Left renal cortex interstitium (tissue), 4 donors: ENCODE results near the gene SNX9. TPM values are rescaled to one million over a fixed set of nuclear protein-coding genes. Genes with fewer than 3 reads are reported as not detected.

Source experiments
- DNase-seq, 4 donors: peaks; one replicate each; pipeline ENCODE4 v3.0.0-alpha.2; 2013; ENCODE audit warnings: low read depth in 4 of 4, low spot score in 2 of 4, missing footprints in 1 of 4
- polyA plus RNA-seq, 4 donors: library from polyadenylated mRNA; unstranded; fragments of 120-200 nt; gene quantifications; one replicate each; pipeline ENCODE4 v1.2.1, GENCODE V29; 2013; ENCODE audit not compliant: insufficient read length in 4 of 4

Gene SNX9
- polyA plus RNA-seq, 4 donors = 40.3 to 45.3 (median 42.4) TPM

DNA sequence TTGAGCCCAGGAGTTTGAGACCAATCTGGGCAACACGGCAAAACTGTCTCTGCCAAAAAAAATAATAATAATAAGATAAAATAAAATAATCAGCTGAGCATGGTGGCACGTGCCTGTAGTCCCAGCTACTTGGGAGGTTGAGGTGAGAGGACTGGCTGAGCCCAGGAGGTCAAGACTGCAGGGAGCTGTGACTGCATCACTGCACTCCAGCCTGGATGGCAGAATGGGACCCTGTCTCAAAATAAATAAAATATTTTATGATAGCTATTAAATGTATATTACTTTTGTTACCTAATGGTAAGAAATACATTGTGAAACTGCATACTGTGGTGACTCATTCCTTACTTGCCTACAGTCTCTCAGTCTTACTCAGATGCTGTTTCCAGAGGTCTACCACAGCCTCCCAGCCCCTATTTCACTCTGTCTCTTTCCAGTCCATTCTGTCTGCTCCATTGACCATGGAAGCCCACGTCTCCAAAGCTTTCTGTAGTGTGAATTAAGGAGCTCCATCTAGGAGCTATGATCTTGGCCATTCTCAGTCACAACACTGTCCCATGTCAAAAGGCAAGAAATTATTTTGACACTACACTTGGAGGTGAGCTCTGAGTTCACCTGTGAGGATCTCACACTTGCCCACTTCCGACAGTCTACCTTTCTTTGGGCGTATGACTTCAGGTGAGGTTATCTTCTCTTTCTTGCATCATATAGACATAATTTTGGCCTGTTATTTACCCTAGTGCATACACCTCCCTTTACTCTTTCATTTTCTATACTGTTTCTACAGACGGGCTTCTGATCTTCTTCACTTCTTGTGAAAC, 22.4 kb upstream of the SNX9 start:
- DNase-seq = no peak

DNA sequence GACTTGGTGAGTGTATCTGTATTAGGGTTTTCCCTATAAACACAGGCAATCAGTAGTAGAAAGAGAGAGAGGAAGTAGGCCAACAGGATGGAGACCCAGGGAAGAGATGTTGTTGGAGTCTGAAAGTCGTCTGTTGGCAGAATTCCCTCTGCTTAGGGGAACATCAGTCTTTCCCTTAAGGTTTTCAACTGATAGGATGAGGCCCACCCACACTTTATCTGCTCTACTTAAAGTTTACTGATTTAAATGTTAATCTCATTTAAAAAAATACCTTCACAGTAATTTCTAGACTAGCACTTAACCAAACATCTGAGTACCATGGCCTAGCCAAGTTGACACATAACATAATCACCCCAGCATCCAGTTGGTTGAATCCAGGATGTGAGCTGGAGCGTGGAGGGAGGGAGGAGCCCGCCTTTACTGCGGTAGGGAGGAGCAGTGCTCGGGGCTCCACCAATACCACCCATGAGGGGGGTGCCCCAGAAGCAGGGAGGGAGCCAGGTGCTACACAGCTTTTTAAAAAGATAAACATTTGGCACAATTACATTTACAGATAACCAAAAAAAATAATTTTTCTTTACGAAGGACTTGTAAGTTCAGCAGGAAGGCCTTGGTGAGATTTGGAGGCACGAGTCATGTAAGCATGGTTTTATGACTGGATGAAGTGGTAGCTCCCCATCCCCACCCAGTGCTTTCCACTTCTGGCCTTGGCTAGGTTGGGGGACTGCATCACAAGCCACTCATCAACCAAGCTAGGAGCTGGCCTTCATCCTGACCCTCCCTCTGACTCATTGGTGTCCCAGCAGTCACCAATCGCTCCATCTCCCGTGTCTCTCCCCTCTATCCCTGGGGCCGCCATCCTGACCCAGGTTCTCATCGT, 18.4 kb upstream of the SNX9 start:
- DNase-seq = no peak

DNA sequence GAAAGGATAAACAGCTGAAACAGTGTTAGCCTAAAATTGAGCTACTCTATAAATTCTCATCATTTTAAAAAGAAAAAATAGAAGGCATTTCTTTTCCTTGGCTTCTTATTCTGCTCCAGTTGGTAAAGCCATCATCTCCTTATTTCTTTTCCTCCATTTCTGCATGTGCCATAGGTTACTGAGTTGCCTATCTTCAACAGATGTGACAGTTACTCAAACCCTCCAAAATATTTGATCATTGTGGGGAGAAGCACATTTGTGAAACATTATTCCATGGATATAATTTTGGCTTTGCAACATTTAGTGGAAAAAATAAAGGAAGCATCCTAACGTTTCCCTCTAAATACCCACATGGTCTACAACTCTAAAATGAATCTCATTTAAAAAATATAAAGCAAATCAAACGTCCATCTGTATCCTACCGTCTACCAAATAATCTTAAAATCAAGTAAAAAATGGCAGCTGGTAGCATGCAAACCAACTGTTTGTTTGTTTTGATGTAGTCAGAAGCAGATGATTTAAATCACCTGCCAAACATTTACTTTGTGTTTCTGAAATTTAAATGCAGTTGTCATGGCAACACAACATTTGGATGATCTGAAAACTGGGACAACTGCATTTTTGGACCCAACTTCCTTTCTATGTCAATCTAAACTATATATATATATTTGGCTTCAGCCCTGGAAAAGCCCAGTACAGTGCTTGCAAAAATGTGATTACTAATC, 16.8 kb upstream of the SNX9 start:
- DNase-seq = no peak

DNA sequence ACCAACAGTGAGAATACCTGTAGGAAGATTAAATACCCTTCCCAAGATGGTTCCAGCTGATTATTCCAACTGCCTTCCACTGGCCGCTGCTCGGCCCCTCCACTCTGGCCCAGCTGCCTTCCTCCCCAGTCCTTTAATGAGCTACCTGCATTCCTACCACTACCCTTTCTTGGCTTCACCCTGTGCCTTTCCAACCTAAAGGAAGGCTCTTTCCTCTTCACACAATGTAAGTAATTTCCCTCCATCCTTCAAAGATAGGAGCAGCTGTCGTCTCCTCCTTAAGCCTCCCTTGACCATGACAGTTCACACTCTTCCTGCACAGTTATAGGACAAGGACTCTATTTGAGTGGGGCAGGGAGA, 16.2 kb upstream of the SNX9 start:
- DNase-seq = no peak

DNA sequence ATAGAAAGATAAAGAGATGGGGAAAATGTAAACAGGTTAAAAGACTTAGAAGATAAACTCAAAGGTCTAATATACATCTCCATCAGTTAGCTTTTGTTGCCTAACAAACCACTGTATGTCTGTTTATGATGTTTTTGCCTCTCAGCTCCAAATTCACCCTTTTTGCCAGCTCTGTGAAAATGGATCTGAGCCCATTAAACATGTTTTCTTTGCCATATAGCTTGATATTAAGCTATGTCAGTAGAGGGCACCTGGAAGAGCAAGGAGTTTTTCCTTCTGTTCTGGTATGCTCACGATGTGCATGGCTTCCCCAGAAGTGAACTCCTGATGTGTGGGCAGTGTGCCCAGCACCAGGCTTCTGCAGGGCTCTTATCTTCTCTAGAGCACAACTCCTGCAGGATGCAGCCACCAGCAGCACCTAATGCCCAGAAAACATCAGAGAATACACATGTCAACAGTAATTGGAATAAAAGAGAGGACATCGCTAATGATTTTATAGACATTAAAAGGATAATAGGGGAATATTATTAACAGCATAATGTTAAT, 14.6 kb upstream of the SNX9 start:
- DNase-seq = no peak

DNA sequence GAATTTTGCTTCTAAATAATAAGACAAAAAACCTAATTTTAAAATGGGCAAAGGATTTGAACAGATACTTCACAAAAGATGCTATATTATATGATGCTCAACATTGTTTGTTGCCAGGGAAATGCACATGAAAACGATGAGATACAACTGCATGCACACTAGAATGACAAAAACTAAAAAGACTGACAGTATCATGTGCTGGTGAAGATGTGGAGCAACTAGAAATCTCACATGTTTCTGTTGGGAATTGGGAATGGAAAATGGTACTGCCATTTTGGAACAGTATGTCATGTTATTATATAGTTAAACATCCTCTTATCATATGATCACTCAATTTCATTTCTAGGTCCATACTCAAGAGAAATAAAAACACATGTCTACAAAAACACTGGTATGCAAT, 13.4 kb upstream of the SNX9 start:
- no peak for DNase-seq

DNA sequence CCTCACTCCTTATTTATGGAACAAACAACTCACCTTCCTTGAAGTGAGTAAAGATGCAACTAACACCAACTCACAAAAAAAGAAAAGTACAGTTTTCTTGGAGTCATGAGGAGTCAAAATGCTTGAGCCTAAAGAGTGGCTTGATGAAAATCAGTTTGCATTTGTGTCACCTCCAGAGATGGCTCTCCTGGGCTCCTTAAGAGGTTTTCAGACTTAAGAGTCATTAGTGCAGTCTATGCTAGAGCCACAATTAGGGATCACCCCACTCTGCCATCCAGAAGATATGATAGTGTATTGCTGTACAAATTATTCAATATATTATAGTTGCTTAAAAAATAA, 11.9 kb upstream of the SNX9 start:
- DNase-seq = no peak

DNA sequence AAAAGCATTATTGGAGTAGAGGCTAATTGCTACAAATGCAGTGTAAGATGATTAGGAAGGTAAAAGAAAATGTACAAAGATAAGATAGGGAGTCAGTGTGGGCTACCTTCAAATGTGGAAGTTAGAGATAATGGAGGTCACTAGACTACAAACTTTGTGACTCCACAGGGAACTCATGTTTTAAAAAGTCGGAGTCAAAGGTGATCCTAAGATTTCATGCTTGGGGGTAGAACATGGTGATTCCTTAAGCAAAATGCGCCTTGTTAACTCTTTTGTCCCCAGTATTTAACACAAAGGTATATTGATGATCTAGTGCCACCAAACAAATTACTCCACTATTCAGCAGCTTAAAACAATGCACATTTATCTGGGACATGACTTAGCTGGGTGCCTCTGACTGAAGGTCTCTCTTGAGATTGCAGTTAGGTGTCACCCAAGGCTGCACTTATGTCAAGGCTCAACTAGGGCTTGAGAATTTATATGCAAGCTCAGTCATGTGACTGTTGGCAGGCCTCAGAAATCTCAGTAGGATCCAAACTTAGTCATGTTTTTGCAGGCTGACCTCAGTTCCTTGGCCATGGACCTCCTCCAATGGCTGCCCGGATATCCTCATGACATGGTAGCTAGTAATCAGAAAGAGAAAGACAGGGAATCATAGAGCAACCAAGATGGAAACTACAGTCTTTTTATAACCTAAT, 11.4 kb upstream of the SNX9 start:
- DNase-seq = no peak

DNA sequence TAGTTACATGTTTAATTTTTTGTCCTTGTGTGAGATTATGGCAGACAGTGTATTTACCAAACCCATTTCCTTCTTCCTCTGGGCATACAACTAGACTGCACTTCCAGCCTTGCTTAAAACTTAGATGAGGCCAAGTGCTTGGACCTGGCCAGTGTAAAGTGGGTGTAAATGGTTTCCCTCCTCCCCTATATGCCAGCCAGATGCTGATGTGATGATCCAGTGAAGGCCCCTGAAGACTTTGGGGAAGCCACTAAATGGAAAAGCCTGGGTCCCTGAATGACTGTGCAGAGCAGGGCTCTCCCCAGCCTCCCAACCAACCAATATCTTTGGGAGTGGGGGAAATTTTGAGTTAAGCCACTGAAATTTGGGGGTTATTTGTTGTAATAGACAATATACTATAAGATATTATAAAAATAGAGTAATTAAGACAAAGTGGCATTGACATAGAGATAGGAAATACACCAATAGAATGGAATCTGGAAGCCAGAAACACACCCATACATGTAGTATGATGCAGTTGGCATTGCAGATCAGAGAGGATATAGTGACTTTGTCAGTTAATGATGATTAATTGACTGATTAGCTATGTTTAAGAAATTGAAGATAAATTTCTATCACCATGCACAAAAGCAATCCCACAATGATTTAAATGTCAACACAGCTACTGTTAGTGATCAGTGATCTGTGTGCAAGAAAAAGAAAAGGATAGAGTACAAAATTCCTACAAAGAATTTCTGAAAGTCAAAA, 10.4 kb upstream of the SNX9 start:
- DNase-seq = no peak

DNA sequence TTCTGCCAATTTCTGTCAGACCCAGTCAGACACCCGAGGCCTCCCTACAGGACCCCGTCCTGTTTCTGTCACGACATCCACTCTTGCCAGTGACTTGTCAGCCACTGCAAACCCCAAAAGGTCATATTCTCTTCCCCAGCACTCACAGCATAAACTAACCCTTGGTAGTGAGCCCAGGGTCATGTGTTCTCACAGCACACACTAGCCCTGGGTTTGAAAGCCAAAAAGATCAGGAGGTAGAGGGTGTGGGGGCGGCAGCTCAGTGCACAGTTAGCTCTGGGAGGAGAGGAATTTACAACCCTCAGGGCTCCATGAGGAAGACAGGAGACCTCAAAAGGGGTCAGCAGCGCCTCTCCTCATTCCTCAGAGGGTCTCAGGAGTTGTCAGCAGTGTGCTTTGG, 9.9 kb upstream of the SNX9 start:
- no peak for DNase-seq

DNA sequence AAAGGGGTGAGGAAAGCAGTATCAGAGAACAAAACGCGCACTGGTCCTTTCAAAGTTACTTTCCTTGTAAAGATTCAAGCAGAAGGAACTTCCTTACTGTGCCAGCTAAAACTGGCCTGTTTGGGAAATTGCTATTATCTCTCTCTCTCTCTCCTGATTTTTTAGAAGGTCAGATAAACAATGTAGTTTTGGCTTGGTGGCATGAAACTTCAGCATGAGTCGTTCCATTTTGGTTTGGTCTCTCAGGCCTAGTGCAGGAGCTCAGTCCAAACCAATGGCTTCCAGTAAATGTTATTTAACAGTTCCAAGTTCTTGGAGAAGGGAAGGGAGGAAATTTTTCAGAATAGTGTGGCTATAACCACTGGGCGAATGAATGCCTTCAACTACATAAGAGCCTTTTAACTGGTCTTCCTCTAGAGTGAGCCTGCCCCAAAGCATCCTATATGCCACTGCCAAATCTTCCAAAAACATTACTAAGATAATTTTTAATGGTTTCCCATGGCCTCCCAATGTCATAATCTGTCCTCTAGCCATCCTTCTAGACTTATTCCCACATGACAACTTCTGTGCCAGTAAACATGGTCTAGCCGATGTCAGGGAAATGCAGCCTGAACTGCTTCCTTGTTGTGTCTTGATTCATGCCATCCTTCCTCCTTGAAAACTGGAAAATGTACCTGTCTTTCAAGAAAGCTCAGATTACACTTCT, 9.1 kb upstream of the SNX9 start:
- no peak for DNase-seq

DNA sequence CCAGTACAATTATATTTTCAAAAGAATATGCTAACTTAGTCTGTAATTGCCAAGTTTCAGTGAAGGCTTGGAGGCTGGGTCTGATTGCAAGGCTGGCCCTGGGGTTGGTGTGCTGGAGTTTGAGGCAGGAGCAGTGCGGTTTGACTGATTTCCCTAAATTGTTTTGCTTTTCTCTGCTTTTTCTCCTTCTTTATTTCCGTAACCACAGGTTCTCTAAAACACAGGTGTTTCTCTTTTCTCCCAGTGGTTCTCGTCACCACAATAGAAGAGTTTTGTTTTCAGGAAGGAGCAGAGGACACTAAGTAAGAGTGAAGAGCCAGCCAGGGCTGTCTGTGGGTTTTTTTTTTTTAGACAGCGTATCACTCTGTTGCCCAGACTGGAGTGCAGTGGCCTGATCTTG, 8.2 kb upstream of the SNX9 start:
- DNase-seq = no peak

DNA sequence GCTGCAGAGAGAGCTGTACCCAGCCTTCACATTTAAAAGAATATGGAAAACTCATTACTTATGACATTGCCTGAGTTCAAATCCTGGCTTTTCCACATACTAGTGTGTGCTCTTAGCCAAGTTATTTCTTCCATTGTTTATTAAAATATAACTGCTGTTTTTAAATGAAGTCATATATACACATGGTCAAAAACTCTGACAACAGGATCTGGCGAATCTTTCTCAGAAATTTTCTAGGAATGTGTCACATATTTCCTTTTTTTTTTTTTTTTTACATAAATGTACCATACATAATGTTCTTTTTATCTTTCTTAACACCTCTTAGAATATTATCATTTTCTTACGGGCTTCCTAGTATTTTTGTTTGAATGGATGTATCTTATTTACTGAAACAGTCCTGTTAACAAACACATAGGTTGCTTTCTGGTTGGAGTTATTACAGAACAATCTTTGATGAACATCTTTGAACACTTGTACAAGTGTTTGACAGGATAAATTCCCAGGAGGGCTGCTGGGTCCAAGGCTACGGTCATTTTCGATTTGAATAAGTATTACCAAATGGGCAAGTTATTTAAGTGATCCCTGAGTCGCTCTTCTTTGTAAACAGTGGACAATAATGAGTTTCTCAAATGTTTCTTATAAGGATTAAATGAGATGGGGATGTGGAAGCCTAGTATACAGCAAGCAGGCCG, 1.6 kb upstream of the SNX9 start:
- DNase-seq = no peak

DNA sequence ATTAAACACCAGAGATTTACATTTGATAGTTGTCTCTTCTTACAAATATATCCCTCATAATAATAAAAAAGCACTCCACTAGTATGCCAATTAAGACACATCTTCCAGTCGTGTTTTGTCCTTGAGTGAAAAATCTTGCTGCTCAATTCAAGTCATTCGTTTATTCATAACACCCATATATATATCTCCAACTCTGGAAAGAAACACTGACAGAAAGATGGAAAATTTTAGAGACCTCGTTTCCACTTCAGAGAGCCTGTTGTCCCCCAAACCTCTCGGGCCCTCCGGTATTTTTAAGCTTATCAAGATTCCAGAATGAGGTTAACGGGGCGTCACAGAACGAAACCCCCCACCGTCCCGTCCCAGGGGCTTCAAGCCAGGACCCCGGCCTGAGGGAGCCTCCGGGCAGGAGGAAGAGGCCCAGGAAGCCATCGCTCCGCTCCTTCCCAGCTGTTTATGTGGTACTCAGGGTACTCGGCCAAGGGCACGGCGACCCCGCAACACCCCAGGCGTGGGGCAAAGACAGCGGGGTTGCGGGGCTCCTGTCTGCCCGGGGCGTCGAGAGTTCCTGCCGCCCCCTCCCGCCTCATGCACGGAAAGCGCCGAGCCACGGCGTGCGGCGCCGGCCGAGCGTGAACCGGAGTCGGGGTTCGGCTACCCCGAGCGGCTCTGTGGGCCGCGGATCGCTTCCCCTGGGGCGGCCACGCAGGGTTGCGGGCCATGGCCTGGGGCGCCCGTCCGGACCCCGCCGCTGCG, 623 bp upstream of the SNX9 start:
- no peak for DNase-seq

DNA sequence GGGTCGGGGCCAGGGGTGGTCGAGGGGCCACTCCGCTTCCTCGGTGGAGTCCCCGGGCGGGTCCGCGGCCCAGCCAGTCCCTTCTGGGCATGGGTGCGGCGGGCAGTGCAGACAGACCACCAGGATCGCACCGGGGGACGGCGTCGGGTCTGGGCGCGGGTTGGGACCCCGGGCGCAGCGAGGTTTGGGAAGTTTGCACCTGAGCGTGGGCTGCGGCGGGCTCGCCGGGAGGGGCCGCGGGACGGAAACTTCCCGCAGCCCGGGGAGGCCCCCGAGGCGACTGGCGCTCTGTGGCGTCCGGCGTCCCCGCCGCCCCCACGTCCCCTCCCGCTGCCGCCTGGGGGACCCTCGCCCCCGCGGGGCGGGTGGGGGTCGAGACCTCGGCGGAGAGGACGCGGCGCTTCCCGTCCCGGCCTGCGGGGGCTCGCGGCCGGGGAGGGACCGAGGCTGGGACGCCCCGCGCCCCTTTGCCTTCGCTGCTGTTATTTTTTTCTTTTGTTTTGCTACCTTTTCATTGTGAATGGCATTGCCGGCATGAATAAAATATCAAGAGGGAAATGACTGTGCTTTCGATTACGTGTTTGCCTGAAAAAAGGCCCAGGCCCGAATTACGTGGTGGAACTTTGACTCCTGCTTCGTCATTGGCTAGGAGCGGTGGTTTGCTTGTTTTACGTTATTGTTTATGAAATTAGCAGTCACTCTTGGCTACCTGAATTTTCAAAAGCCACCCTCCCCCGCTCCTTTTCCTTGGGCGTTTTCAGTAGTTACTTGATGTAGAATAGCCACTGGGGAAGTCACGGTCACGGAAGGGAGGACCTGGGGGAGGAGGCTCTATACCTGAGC, 703 bp downstream of the SNX9 start:
- DNase-seq = no peak

DNA sequence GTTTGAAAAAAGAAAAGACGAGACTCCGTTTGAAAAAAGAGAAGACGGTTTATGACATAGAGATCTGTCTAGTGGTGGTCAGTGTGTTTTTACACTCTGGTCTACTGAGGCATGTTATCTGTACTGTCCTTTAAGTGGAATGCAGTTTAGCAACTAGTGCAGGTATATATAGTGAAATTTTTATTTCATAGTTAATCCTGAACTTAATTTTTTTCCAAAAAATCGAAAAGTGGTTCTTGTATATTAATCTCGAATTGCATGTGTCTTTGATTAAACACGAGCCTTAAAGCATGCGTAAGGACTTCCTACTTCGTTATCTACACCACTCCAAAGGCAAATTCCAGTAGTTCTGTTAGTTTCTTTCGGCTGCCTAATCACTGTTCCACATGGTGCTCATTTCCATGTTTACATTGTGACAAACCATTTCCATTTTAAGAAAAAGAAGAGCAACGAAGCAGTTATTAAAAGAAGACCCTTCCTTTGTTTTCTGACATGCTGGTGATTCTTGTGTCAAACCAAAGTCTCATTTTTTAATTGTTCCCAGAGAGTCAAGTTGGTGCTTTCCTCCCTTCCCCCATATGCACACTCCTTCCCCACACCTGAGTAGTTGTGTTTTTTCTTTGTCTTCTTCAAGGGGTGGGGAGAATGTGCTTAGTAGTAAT, 2.3 kb downstream of the SNX9 start:
- no peak for DNase-seq
